ENCODE results near the gene ZNF700.

GRCh38 chr19:11894851-11895250, 30.1 kb upstream of the ZNF700 start:
- no peak for TF ChIP-seq CTCF (IDR thresholded peaks at IDR 0.05)
- TF ChIP-seq EP300 (IDR thresholded peaks at IDR 0.05) = no peak
- TF ChIP-seq POLR2A (IDR thresholded peaks at IDR 0.05) = no peak
